A549 treated with dexamethasone at 1 μM for 4 hours (cell line): ENCODE data around the gene KCNIP4. TPM values are rescaled to one million over a fixed set of nuclear protein-coding genes. Genes with fewer than 3 reads are reported as not detected.

Experiments
- total RNA-seq: library from RNA; stranded (reverse); fragments of 200-300 nt; extraction: Qiagen RNA extraction; gene quantifications from 5 replicates; pipeline ENCODE4 v1.2.3, GENCODE V29; 2022

The KCNIP4 gene
- not detected in 5 replicates for total RNA-seq

DNA sequence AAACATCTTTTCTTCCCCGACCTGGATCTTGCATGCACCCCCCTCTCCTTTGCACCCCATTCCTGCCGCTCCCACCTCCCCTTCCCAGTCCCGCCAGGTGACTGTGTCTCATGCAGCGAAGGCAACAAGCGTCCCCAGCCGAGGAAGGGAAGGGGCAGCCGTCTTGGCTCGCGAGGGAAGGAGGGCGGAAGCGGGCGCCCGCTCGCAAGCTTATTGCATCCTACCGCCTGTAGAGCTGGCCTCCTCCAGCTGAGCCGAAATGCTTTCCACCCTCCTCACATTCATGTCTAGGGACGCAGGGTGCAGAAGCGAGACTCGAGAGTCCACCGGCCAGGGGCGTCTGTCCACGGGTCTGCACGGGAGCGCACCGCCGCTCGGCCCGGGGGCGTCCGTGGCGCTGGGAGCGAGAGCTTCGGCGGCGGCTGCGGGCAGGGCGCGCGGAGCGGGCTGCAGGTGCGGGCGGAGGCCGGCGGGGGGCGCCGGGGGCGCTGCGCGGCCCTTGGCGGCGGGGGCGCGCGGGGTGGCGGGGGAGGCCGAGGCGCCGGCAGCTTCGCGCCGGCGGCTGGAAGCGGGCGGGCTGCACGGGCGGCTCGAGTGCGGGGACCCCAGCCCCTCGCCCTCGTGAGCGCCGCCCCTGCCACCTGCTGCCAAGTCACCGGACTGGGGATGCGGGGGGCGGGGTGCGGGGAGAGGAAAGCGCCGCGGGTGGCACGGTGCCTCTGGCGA, at the start of gene KCNIP4:
Gene KCNIP4, minus strand, starts transcription at position 426 of the 726 bp plus-strand sequence.

DNA sequence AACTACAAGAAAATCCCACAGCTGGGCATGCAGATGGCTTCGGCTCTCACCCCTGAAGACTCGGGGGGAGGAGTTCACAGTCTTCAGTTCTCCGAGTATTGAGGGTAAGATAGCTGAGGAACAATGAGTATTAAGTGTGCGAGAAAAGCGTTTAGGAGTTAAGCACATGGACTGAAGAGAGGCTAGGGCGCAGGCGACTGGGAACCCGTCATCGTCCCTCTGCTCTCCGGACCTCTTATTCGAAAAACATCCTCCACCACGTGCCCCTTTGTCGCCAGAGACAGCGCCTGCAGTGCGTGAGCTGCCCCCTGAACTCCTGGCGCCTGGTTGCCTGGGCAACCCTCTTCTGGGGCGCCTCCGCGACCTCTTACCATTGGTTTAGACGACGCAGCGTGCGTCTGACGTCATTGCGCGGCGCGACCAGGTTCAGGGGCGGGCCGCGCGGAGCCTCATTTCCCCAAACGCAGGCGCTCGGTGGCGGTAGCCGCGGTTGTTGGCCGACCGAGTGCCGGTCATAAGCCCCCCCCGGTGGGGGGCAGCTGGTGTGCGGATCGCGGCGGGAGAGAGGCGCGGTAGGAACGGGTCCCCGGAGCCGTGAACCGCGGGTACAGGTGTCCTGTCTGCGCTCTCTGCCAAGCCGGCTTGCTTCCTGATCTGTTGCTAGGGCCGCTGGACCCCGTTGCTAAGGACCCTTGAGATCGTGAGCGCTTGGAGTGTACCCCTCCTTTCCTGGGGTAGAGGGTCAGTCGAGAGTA, 1248.4 kb downstream of the KCNIP4 start, which contains the start of gene PACRGL:
Gene PACRGL, plus strand, starts transcription at position 452 of the 755 bp plus-strand sequence. CDS start 4,024 bp downstream, outside the sequence.

